Left ventricle myocardium inferior (tissue), 1 donor: ENCODE results near the gene SLIT3. TPM values are rescaled to one million over a fixed set of nuclear protein-coding genes. Genes with fewer than 3 reads are reported as not detected.

ENCODE experiments used
- DNase-seq: peaks from one replicate; pipeline ENCODE4 v3.0.0-alpha.2; 2020
- H3K27ac ChIP-seq: fragments of 200-600 bp; replicated peaks from 2 replicates; pipeline ENCODE4 v1.8.0; 2021
- H3K27me3 ChIP-seq: fragments of 200-600 bp; 2 replicates; pipeline ENCODE4 v1.8.0; 2021; ENCODE audit warnings: low read depth
- H3K36me3 ChIP-seq: fragments of 200-600 bp; 2 replicates; pipeline ENCODE4 v1.8.0; 2021
- H3K4me1 ChIP-seq: fragments of 200-600 bp; 2 replicates; pipeline ENCODE4 v1.8.0; 2021
- H3K4me3 ChIP-seq: fragments of 200-600 bp; 2 replicates; pipeline ENCODE4 v1.8.0; 2021; ENCODE audit warnings: mild to moderate bottlenecking, moderate library complexity
- H3K9me3 ChIP-seq: fragments of 200-600 bp; replicated peaks from 2 replicates; pipeline ENCODE4 v1.8.0; 2021
- CTCF ChIP-seq: fragments of 200-600 bp; IDR thresholded peaks from 2 replicates; pipeline ENCODE4 v1.8.0; 2021; ENCODE audit warnings: antibody characterized with exemption, mild to moderate bottlenecking, borderline replicate concordance
- intact Hi-C: fragments of 100-400 bp; cut with micrococcal nuclease; formaldehyde crosslinking; loops from one replicate; pipeline ENCODE4 v1.11.0; 2022
- total RNA-seq: library from RNA; stranded (reverse); fragmentation: NEBNext Ultra II Directional; extraction: Animal tissue kit (Norgen Biotek cat#: 25700); gene quantifications from one replicate; pipeline ENCODE4 v1.2.1, GENCODE V29; 2021
- donor health status: DM: no; HTN: yes; CAD: no; lungs with severe emphysema.

SLIT3 gene
- total RNA-seq, 1 donor from 2014 or later: 22.7 TPM

- intact Hi-C loops: no loop called here
Observed at GRCh38 chr5:169018925-169019324, 282.0 kb downstream of the SLIT3 start.

GRCh38 chr5:169015991-169016390 lies 284.9 kb downstream of the SLIT3 start:
- DNase-seq: no peak
- no peaks in the 10 kb centered on the region for H3K9me3 ChIP-seq
- H3K27me3 ChIP-seq: peaks cover 28% of the 10 kb centered on the region
- TF ChIP-seq CTCF: no peak
- intact Hi-C loops: no loop called here
- no peak overlapping the region for H3K4me3 ChIP-seq
- no peaks in the 10 kb centered on the region for H3K36me3 ChIP-seq
- no peaks in the 10 kb centered on the region for H3K4me1 ChIP-seq
- H3K27ac ChIP-seq: no peak overlapping the region

More at GRCh38 chr5:169018925-169019324, 282.0 kb downstream of the SLIT3 start:
- no peak for TF ChIP-seq CTCF
- no peak overlapping the region for H3K4me3 ChIP-seq
- DNase-seq: no peak
- no peaks in the 10 kb centered on the region for H3K4me1 ChIP-seq
- H3K36me3 ChIP-seq: no peaks in the 10 kb centered on the region
- H3K27ac ChIP-seq: no peak overlapping the region
- H3K27me3 ChIP-seq: peaks cover 28% of the 10 kb centered on the region
- H3K9me3 ChIP-seq: no peaks in the 10 kb centered on the region

- DNase-seq: no peak
- Histone ChIP-seq H3K4me3 (no peak overlapping the region), H3K4me1 (no peaks in the 10 kb centered on the region), H3K9me3 (no peaks in the 10 kb centered on the region), H3K27ac (no peak overlapping the region), H3K27me3 (peaks cover 31% of the 10 kb centered on the region), H3K36me3 (no peaks in the 10 kb centered on the region)
- no peak for TF ChIP-seq CTCF
- intact Hi-C loops: no loop called here
Observed at GRCh38 chr5:169013846-169014245, 287.1 kb downstream of the SLIT3 start.

- H3K4me1 ChIP-seq: no peaks in the 10 kb centered on the region
- no peak for DNase-seq
- TF ChIP-seq CTCF: no peak
- no peak overlapping the region for H3K4me3 ChIP-seq
- H3K9me3 ChIP-seq: no peaks in the 10 kb centered on the region
- H3K36me3 ChIP-seq: no peaks in the 10 kb centered on the region
- intact Hi-C loops: no loop called here
- H3K27me3 ChIP-seq: peaks cover 26% of the 10 kb centered on the region
- no peak overlapping the region for H3K27ac ChIP-seq
Observed at GRCh38 chr5:169013208-169013728, 287.7 kb downstream of the SLIT3 start.

- Histone ChIP-seq H3K4me1 (no peaks in the 10 kb centered on the region), H3K4me3 (no peak overlapping the region), H3K36me3 (no peaks in the 10 kb centered on the region), H3K27me3 (peaks cover 18% of the 10 kb centered on the region), H3K9me3 (no peaks in the 10 kb centered on the region), H3K27ac (no peak overlapping the region)
- TF ChIP-seq CTCF: no peak
- no peak for DNase-seq
- intact Hi-C loops: no loop called here
Observed at GRCh38 chr5:169012450-169012849, 288.5 kb downstream of the SLIT3 start.
